Lower leg skin (tissue), 4 donors: ENCODE results near the gene RNLS. TPM values are rescaled to one million over a fixed set of nuclear protein-coding genes. Genes with fewer than 3 reads are reported as not detected.

ENCODE experiments used
- DNase-seq, 2 donors: peaks; one replicate each; pipeline ENCODE4 v3.0.0-alpha.2; 2019; ENCODE audit warnings: low spot score in 2 of 2
- H3K4me3 ChIP-seq: fragments of 200-600 bp; sonication (generic); 2 replicates; pipeline ENCODE4 v1.5.1; 2017; ENCODE audit warnings: mild to moderate bottlenecking, low read depth; ENCODE audit not compliant: poor library complexity, severe bottlenecking
- POLR2A ChIP-seq, 2 donors: fragments of 450-650 bp; IDR thresholded peaks; one replicate each; pipeline ENCODE4 v1.6.1; 2016 to 2017; ENCODE audit warnings: antibody characterized with exemption in 2 of 2, mild to moderate bottlenecking in 1 of 2, moderate library complexity in 1 of 2
- WGBS, 2 donors: methylation state at CpG; one replicate each; pipeline ENCODE4 v1.1.5; 2018; 5-methylcytosine and 5-hydroxymethylcytosine counted together
- intact Hi-C: fragments of 100-400 bp; cut with DNase I; formaldehyde crosslinking; loops from one replicate; pipeline ENCODE4 v1.15.0; 2023; ENCODE audit warnings: low total_unique reads
- total RNA-seq, 4 donors: library from RNA; depleted of rRNA; stranded (reverse); fragments of >200 nt; gene quantifications; one replicate each; pipeline ENCODE4 v1.1.0, GENCODE V29; 2016
- TF ChIP-seq, protein P1 (sequence below), 3 donors: fragments of 450-650 bp; IDR thresholded peaks; one replicate each; pipeline ENCODE4 v1.5.1; 2016; ENCODE audit warnings: antibody characterized with exemption in 3 of 3, mild to moderate bottlenecking in 3 of 3, moderate library complexity in 2 of 3

The RNLS gene
- total RNA-seq, 4 donors from 2014 or later: 6.8 to 18.3 (median 10.9) TPM

- peak in 1 of 2 donors; percentile 17 for DNase-seq
- 83 to 87% methylated on average over 2 of the region's 2 CpGs for WGBS, 2 donors
Observed at GRCh38 chr10:88473989-88474883, 108.9 kb downstream of the RNLS start.

DNA sequence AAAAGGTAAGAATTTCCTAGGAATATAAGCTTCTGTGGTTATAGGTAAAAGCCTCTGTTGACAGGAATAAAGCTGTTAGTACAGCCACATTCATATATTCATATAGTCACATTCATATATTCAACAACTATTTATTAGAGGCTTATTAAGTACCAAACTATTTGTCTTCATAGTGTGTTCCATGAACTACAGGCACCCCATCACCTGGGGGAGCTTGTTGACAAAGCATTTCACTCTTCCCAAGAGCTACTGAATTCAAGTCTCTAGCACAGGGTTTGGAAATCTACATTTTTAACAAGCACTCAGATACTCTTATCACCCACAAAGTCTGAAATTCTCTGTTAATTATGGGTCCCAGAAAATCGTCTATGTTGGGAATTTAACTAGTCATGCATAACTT lies 110.6 kb downstream of the RNLS start:
- DNase-seq: no peak
- 81 to 82% methylated on average over 1 of the region's 1 CpG for WGBS, 2 donors

More at GRCh38 chr10:88473989-88474883, 108.9 kb downstream of the RNLS start:
- H3K4me3 ChIP-seq: no peak overlapping the region
- TF ChIP-seq POLR2A (IDR thresholded peaks at IDR 0.05): no peak
- TF ChIP-seq, protein P1, sequence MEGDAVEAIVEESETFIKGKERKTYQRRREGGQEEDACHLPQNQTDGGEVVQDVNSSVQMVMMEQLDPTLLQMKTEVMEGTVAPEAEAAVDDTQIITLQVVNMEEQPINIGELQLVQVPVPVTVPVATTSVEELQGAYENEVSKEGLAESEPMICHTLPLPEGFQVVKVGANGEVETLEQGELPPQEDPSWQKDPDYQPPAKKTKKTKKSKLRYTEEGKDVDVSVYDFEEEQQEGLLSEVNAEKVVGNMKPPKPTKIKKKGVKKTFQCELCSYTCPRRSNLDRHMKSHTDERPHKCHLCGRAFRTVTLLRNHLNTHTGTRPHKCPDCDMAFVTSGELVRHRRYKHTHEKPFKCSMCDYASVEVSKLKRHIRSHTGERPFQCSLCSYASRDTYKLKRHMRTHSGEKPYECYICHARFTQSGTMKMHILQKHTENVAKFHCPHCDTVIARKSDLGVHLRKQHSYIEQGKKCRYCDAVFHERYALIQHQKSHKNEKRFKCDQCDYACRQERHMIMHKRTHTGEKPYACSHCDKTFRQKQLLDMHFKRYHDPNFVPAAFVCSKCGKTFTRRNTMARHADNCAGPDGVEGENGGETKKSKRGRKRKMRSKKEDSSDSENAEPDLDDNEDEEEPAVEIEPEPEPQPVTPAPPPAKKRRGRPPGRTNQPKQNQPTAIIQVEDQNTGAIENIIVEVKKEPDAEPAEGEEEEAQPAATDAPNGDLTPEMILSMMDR (IDR thresholded peaks at IDR 0.05): no peak
- intact Hi-C loops: no loop called here

DNA sequence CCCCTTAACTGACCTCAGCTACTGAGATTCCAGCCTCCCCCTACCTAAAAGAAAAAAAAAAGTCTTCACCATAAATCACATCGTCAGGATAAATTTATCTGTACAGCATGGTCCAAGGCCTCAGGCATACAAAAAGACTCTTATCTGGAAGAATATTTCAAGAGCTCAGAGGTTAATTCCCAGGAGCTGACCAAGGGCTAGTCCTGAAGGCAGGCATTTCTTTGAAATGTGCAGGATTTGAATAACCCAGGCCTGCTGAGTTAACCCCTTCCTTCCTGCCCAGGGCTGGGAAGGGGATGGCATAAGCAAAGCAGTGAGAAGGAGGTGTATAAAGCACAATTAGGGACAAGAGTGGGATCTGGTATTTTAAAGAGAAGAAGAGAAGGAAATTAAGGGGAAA lies 111.2 kb downstream of the RNLS start:
- TF ChIP-seq POLR2A (IDR thresholded peaks at IDR 0.05): no peak
- TF ChIP-seq, protein P1 (IDR thresholded peaks at IDR 0.05): no peak
- intact Hi-C loops: no loop called here
- no peak for DNase-seq
- 55 to 60% methylated on average over 1 of the region's 1 CpG for WGBS, 2 donors
- no peak overlapping the region for H3K4me3 ChIP-seq

More for the DNA sequence above, 110.6 kb downstream of the RNLS start:
- no peak overlapping the region for H3K4me3 ChIP-seq
- TF ChIP-seq, protein P1 (IDR thresholded peaks at IDR 0.05): no peak
- no peak for TF ChIP-seq POLR2A (IDR thresholded peaks at IDR 0.05)
- intact Hi-C loops: no loop called here

GRCh38 chr10:88467835-88468485 lies 115.2 kb downstream of the RNLS start:
- no peak for DNase-seq
- TF ChIP-seq, protein P1 (IDR thresholded peaks at IDR 0.05): no peak
- no peak for TF ChIP-seq POLR2A (IDR thresholded peaks at IDR 0.05)
- WGBS, 2 donors: 32 to 48% methylated on average over 4 of the region's 4 CpGs
- no peak overlapping the region for H3K4me3 ChIP-seq
- intact Hi-C loops: no loop called here

GRCh38 chr10:88466786-88467185 lies 116.3 kb downstream of the RNLS start:
- DNase-seq: no peak
- intact Hi-C loops: no loop called here
- no peak overlapping the region for H3K4me3 ChIP-seq
- TF ChIP-seq, protein P1 (IDR thresholded peaks at IDR 0.05): no peak
- TF ChIP-seq POLR2A (IDR thresholded peaks at IDR 0.05): no peak
- WGBS, 2 donors: 82 to 83% methylated on average over 3 of the region's 3 CpGs
